Renal cortex interstitium (tissue), 11 donors: Measurements from ENCODE around the gene STOML1. TPM values are rescaled to one million over a fixed set of nuclear protein-coding genes. Genes with fewer than 3 reads are reported as not detected.

ENCODE experiments used
- DNase-seq, 11 donors: peaks; one replicate each; pipeline ENCODE4 v3.0.0-alpha.2; 2013; ENCODE audit warnings: low read depth in 9 of 11, low spot score in 4 of 11; ENCODE audit errors: extremely low read depth in 1 of 11
- polyA plus RNA-seq, 3 donors: library from polyadenylated mRNA; unstranded; fragments of 120-200 nt; gene quantifications; one replicate each; pipeline ENCODE4 v1.2.1, GENCODE V29; 2013; ENCODE audit not compliant: insufficient read length in 3 of 3

Gene STOML1
- polyA plus RNA-seq, 3 donors = 12.2 to 14.3 (median 13.8) TPM

GRCh38 chr15:73954188-73955145 is 37.6 kb downstream of the STOML1 start:
- no peak for DNase-seq

- DNase-seq = no peak
These were observed 39.0 kb downstream of the STOML1 start for GRCh38 chr15:73952913-73953750.

- no peak for DNase-seq
These were observed 39.8 kb downstream of the STOML1 start for GRCh38 chr15:73952171-73952912.

- DNase-seq = no peak
These were observed 40.5 kb downstream of the STOML1 start for GRCh38 chr15:73951601-73952000.

- peak; percentile 69 to 91 (median 86) for DNase-seq
These were observed 41.1 kb downstream of the STOML1 start for GRCh38 chr15:73950831-73951561.

GRCh38 chr15:73950479-73950830 is 41.6 kb downstream of the STOML1 start:
- DNase-seq = no peak

GRCh38 chr15:73949496-73949895 is 42.6 kb downstream of the STOML1 start:
- no peak for DNase-seq

- no peak for DNase-seq
These were observed 43.1 kb downstream of the STOML1 start for GRCh38 chr15:73948982-73949381.

- DNase-seq = no peak
These were observed 43.7 kb downstream of the STOML1 start for GRCh38 chr15:73948396-73948795.

- no peak for DNase-seq
These were observed 44.4 kb downstream of the STOML1 start for GRCh38 chr15:73947651-73948050.

GRCh38 chr15:73946795-73947370 is 45.2 kb downstream of the STOML1 start:
- DNase-seq = no peak

- DNase-seq = no peak
These were observed 45.9 kb downstream of the STOML1 start for GRCh38 chr15:73946046-73946721.

- no peak for DNase-seq
These were observed 47.0 kb downstream of the STOML1 start for GRCh38 chr15:73945130-73945508.

GRCh38 chr15:73944161-73945129 is 47.6 kb downstream of the STOML1 start:
- no peak for DNase-seq

- no peak for DNase-seq
These were observed 49.3 kb downstream of the STOML1 start for GRCh38 chr15:73942751-73943270.

- DNase-seq = no peak
These were observed 50.0 kb downstream of the STOML1 start for GRCh38 chr15:73941871-73942635.
